Muscle layer of colon (tissue), 2 donors: ENCODE measurements around the gene AKR1C2.
"Not testable (repeated sequence)": the region's sequence is repeated elsewhere in the genome, so short reads cannot be mapped to it uniquely, and the experiment has no call there.

Experiments
- H3K27ac ChIP-seq: one replicate; pipeline ENCODE4 v1.7.0; 2013; ENCODE audit warnings: low read depth, mild to moderate bottlenecking, low read length, moderate library complexity
- H3K27me3 ChIP-seq, 2 donors: one replicate each; pipeline ENCODE4 v1.7.0; 2013; ENCODE audit warnings: low read length in 2 of 2, mild to moderate bottlenecking in 2 of 2; ENCODE audit not compliant: insufficient read depth in 2 of 2, control insufficient read depth in 1 of 2
- H3K36me3 ChIP-seq: one replicate; pipeline ENCODE4 v1.7.0; 2013; ENCODE audit warnings: mild to moderate bottlenecking, low read length; ENCODE audit not compliant: insufficient read depth
- H3K4me1 ChIP-seq: one replicate; pipeline ENCODE4 v1.7.0; 2013; ENCODE audit warnings: mild to moderate bottlenecking, low read length; ENCODE audit not compliant: insufficient read depth
- H3K4me3 ChIP-seq, 2 donors: one replicate each; pipeline ENCODE4 v1.7.0; 2013; ENCODE audit warnings: low read length in 2 of 2, low read depth in 1 of 2, mild to moderate bottlenecking in 1 of 2, moderate library complexity in 1 of 2
- H3K9ac ChIP-seq: one replicate; pipeline ENCODE4 v1.7.0; 2013; ENCODE audit warnings: low read length
- H3K9me3 ChIP-seq: one replicate; pipeline ENCODE4 v1.7.0; 2013; ENCODE audit warnings: mild to moderate bottlenecking, low read length
- donor health status: abdominal sarcoma.
- donor health status: Adenocarcinoma of cecum.

The AKR1C2 gene

GRCh38 chr10:5004501-5004900 is 844 bp upstream of the AKR1C2 start:
- H3K9me3 ChIP-seq, H3K27ac ChIP-seq, H3K36me3 ChIP-seq, H3K4me1 ChIP-seq, H3K9ac ChIP-seq, H3K4me3 ChIP-seq, H3K27me3 ChIP-seq: not testable (repeated sequence)

DNA sequence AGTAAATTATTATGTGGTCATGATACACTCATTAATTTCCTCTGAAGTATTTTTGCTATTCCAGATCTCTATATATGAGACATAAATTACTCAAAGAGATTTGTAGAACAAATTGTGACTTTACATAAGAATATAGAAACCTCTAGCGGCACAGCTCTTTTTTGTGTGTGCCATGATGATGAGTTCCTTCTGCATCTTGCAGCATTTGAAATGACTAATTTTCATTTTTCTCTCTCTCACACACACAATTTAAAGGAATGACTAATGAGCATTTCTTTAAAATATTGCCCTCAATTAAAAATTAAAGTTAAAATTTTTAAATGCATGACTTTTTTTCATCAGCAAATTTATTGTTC is 351 bp upstream of the AKR1C2 start:
- not testable (repeated sequence) for H3K4me1 ChIP-seq, H3K9ac ChIP-seq, H3K9me3 ChIP-seq, H3K27ac ChIP-seq, H3K36me3 ChIP-seq, H3K4me3 ChIP-seq, H3K27me3 ChIP-seq

DNA sequence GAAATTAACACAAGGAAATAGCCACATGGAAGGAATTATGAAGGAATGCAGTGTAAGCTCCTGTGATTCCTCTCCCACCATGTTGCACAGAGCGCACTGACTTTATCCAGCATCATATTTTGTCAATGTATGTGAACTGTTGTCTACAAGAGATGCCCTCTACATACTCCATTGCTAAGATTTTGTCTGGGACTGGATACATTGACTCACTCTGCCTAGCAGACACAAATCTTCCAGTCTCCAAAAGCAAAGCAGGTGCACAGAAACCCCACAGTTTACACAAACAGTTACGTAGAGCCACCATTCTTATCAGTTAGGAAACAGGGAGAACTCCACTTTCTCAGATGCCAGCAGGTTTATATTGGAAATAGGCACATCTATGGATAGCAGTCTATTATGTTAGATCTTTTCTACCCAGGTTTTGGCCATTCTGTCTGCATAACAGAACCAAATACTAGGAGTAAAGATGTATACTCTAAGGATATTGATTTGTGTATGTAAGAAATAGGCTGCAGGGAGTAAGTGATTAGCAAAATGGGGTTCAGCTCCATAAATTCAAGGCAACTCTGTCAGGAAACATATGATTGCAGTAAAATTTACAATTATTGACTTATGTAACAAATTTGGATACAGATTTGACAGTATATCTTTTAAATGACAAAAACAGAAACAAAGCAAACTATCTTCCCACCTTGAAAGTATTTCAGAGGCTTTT is 1.5 kb downstream of the AKR1C2 start:
- no peaks in the 10 kb centered on the region for H3K4me1 ChIP-seq
- no peak overlapping the region for H3K9ac ChIP-seq
- no peaks in the 10 kb centered on the region for H3K27me3 ChIP-seq
- no peak overlapping the region for H3K4me3 ChIP-seq
- no peaks in the 10 kb centered on the region for H3K36me3 ChIP-seq
- no peaks in the 10 kb centered on the region for H3K9me3 ChIP-seq
- no peak overlapping the region for H3K27ac ChIP-seq

DNA sequence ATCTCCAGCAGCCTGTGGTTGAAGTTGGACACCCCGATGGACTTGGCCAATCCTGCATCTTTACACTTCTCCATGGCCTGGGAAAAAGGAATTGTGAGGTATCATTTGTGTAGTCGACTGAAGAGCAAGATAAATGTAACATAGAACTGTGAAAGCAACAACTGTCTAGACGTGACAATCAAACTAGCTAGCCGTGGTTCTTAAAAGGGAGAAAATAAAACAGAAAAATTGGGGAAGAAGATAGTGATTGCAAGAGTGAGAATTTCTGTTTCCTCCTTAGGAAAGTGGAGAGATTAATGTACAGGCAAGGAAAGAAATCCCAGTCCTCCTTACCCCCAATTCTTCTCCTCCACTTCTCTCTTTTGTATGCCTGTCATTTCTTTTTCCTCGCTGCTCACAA is 5.0 kb downstream of the AKR1C2 start:
- H3K36me3 ChIP-seq, result no peaks in the 10 kb centered on the region
- no peaks in the 10 kb centered on the region for H3K4me1 ChIP-seq
- no peaks in the 10 kb centered on the region for H3K27me3 ChIP-seq
- no peaks in the 10 kb centered on the region for H3K9me3 ChIP-seq
- H3K4me3 ChIP-seq, result no peak overlapping the region
- no peak overlapping the region for H3K9ac ChIP-seq
- H3K27ac ChIP-seq, result no peak overlapping the region

DNA sequence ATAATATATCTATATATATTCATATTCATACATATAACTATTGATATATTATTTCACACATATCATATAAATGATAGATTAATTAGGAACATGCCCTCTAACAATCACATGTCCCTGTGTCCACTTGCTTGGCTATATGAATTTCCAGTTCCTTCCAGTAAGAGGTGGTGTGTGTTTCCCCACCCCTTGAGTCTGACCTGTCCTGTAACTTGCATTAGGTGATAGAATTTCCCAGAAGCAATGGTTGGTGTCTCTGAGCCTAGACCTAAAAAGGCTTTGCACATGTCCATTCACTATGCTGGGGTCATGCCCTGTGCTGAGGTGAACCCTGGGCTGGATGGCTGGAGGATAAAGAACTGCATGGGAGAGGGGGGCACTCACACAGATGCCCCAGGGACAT is 9.4 kb downstream of the AKR1C2 start:
- H3K4me3 ChIP-seq, H3K9ac ChIP-seq, H3K4me1 ChIP-seq, H3K36me3 ChIP-seq, H3K27me3 ChIP-seq, H3K9me3 ChIP-seq, H3K27ac ChIP-seq: not testable (repeated sequence)

GRCh38 chr10:4992564-4992963 is 11.1 kb downstream of the AKR1C2 start:
- H3K4me1 ChIP-seq, result not testable (repeated sequence)

DNA sequence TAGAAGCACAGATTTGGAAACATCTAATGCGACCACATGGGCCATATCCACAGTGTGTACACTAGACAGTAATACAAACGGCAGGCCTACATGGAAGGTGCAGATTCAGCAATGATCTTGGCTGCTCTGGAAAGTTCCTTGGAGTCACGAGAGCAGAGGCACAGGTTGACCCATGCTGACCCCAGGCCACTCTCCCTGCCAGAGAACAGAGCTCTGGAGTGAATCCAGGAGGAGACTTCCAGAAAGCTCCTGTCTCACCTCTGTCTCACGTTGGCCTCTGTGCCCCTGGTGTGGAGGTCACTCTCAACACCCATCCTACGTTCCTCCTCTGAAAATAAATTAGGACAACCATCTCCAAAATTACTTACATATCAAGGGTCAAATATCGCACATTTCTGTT is 12.2 kb downstream of the AKR1C2 start:
- not testable (repeated sequence) for H3K4me3 ChIP-seq, H3K27ac ChIP-seq, H3K36me3 ChIP-seq, H3K9me3 ChIP-seq, H3K4me1 ChIP-seq, H3K27me3 ChIP-seq, H3K9ac ChIP-seq

More at GRCh38 chr10:4992564-4992963, 11.1 kb downstream of the AKR1C2 start:
- not testable (repeated sequence) for H3K27ac ChIP-seq, H3K9me3 ChIP-seq, H3K9ac ChIP-seq, H3K36me3 ChIP-seq, H3K27me3 ChIP-seq, H3K4me3 ChIP-seq

DNA sequence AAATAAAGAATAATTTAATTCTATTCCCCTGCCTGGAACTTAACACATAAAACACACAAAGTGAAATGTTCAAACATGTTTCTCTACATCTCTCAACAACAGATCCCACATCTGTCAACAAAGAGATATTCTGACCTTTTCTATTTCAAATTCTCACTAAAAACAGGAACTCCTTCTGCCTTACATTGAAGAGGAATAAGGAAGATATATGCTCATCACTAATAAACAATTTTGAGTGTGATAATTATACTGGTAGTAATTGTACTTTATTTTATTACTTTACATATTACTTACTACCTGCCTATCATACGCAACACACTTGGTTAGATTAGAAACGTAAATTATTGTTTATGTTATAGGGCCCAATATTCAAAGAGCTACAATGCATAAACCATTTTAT is 13.4 kb downstream of the AKR1C2 start:
- Histone ChIP-seq H3K4me3 (no peak overlapping the region), H3K4me1 (peaks cover 2% of the 10 kb centered on the region), H3K9ac (no peak overlapping the region), H3K27me3 (no peaks in the 10 kb centered on the region), H3K9me3 (no peaks in the 10 kb centered on the region), H3K36me3 (no peaks in the 10 kb centered on the region), H3K27ac (no peak overlapping the region)

DNA sequence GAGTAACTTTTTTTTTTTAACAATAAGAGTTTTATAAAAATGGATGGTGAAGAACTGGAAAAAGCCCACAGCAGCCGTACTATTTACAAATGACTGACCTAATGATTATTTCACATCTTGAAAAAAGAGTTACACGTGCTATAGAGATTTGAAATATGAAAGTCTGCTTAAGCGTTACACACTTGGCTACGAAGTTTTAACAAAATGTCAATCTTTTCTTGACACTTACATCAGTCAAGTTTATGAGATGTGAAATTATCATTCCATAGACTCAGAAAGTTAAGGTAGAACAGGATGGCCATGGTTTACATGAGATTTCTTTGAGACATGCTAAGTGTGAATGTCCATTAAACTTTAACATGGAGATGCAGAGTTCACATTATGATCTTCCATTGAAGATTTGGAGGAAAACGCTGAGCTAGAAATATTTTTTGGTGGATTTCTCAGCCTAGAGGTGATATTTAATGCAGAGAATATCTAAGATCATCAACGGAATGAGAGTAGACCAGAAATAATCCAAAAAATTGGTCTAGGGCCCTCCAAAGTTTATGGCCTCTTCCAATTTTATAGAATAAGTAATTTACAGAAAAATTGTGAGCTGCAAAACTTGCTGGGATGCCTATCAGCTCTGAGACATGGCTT is 15.5 kb downstream of the AKR1C2 start:
- H3K9ac ChIP-seq, H3K9me3 ChIP-seq, H3K27ac ChIP-seq, H3K36me3 ChIP-seq, H3K4me3 ChIP-seq, H3K27me3 ChIP-seq, H3K4me1 ChIP-seq: not testable (repeated sequence)

- Histone ChIP-seq H3K36me3 (no peaks in the 10 kb centered on the region), H3K9me3 (no peaks in the 10 kb centered on the region), H3K9ac (no peak overlapping the region), H3K27me3 (no peaks in the 10 kb centered on the region), H3K27ac (no peak overlapping the region), H3K4me3 (no peak overlapping the region), H3K4me1 (peaks cover 19% of the 10 kb centered on the region)
These were observed 18.6 kb downstream of the AKR1C2 start for GRCh38 chr10:4984971-4985594.

DNA sequence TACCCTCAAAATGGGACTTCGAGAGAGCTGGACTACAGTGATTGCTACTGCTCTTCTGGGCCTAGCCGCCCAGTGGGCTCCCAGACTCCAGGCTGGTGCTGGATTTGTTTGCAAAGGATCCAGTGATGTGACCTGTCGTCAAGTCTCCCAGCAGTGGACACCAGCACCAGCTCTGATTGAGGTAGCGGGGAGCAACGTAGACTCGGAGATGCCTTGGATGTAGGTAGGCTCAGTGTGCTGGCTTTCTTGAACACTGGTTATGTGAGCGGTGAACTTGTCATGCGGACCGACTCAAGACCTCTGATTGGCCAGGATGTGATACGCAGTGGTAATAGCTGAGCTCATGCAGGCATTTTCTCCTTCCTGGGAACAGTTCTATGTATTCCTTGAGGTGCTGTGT is 19.4 kb downstream of the AKR1C2 start:
- Histone ChIP-seq H3K4me3 (no peak overlapping the region), H3K36me3 (no peaks in the 10 kb centered on the region), H3K27ac (no peak overlapping the region), H3K27me3 (no peaks in the 10 kb centered on the region), H3K4me1 (peaks cover 19% of the 10 kb centered on the region), H3K9me3 (no peaks in the 10 kb centered on the region), H3K9ac (no peak overlapping the region)
